AG04450 (cell line): ENCODE results near the gene MBTPS1. TPM values are rescaled to one million over a fixed set of nuclear protein-coding genes. Genes with fewer than 3 reads are reported as not detected.

Experiments
- CTCF ChIA-PET: fragments of 300-600, 350-600 bp; formaldehyde crosslinking; extraction: SDS; loops from one replicate; lab custom pipeline; 2022; ENCODE audit warnings: antibody characterized with exemption, inconsistent platforms; lab: Charles Lee
- POLR2A ChIA-PET: fragments of 350-600 bp; formaldehyde crosslinking; extraction: SDS; loops from one replicate; lab custom pipeline; 2021; ENCODE audit warnings: antibody characterized with exemption, inconsistent platforms; lab: Yijun Ruan, JAX
- DNase-seq: peaks from one replicate; pipeline ENCODE4 v3.0.0-alpha.2; 2011; ENCODE audit warnings: low read depth, low spot score
- H3K27ac ChIP-seq: one replicate; pipeline ENCODE4 v1.5.1; 2012; ENCODE audit warnings: low read depth, low read length, control low read depth
- H3K27me3 ChIP-seq: one replicate; pipeline ENCODE4 v1.6.0; 2012; ENCODE audit warnings: low read length; ENCODE audit not compliant: control insufficient read depth, insufficient read depth
- H3K4me3 ChIP-seq: 2 replicates; pipeline ENCODE4 v1.5.1; 2011; ENCODE audit warnings: mild to moderate bottlenecking, low read depth, low read length, control low read depth
- H3K9me3 ChIP-seq: 2 replicates; pipeline ENCODE4 v1.5.1; 2012; ENCODE audit warnings: low read length; ENCODE audit not compliant: control insufficient read depth, insufficient read depth
- CTCF ChIP-seq: IDR thresholded peaks from 2 replicates; pipeline ENCODE4 v1.5.1; 2011; ENCODE audit warnings: low read depth, low read length, control low read depth, inconsistent platforms
- polyA plus RNA-seq: library from polyadenylated mRNA; depleted of rRNA; stranded (reverse); fragments of >200 nt; gene quantifications from 2 replicates; pipeline ENCODE4 v1.2.3, GENCODE V29; 2011

Gene MBTPS1
- polyA plus RNA-seq, 1 experiment = 116 TPM

GRCh38 chr16:84093120-84093878 lies 23.4 kb downstream of the MBTPS1 start:
- no peak overlapping the region for H3K4me3 ChIP-seq
- CTCF ChIA-PET = interaction anchor here (1.1 to 1.3 kb wide), 2 partner anchors 28 to 94 kb away, joined by 4 read pairs; partner anchors contain the start of gene TAF1C
- no peak overlapping the region for H3K27ac ChIP-seq
- POLR2A ChIA-PET = no interaction called here
- no peak for DNase-seq
- TF ChIP-seq CTCF = no peak
- no peaks in the 10 kb centered on the region for H3K9me3 ChIP-seq
- no peaks in the 10 kb centered on the region for H3K27me3 ChIP-seq

DNA sequence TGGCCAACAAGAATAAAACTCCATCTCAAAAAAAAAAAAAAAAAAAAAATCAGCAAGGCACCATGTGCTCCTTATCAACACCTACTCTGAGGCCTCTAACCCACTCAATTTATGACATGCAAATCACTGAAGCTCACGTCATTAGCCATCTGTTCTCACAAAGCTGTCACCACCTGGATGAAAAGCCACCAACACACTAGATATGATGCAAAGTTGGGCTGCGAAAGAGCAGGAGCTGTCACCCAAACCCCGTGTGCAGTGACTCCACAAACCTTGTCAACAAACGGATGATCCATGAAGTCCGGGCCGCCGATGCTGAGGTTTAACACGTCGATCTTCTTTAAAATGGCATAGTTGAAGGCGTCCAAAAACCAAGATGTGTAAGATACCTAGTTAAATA lies 25.3 kb downstream of the MBTPS1 start:
- Histone ChIP-seq H3K27me3 (no peaks in the 10 kb centered on the region), H3K4me3 (no peak overlapping the region), H3K27ac (no peak overlapping the region), H3K9me3 (no peaks in the 10 kb centered on the region)
- ChIA-PET POLR2A (no interaction called here), CTCF (interaction anchor here (3.8 kb wide), 1 partner anchor 84 kb away, joined by 17 read pairs; no protein-coding TSS in a partner anchor)
- no peak for TF ChIP-seq CTCF
- no peak for DNase-seq

- Histone ChIP-seq H3K9me3 (no peaks in the 10 kb centered on the region), H3K4me3 (no peak overlapping the region), H3K27me3 (no peaks in the 10 kb centered on the region), H3K27ac (no peak overlapping the region)
- ChIA-PET CTCF (interaction anchor here (1.2 to 3.8 kb wide), 3 partner anchors 85 to 394 kb away, joined by 3 to 17 read pairs (median 8); partner anchors contain the start of gene TAF1C), POLR2A (no interaction called here)
- no peak for DNase-seq
- TF ChIP-seq CTCF = no peak
Measured at GRCh38 chr16:84090211-84090610, 26.5 kb downstream of the MBTPS1 start.

DNA sequence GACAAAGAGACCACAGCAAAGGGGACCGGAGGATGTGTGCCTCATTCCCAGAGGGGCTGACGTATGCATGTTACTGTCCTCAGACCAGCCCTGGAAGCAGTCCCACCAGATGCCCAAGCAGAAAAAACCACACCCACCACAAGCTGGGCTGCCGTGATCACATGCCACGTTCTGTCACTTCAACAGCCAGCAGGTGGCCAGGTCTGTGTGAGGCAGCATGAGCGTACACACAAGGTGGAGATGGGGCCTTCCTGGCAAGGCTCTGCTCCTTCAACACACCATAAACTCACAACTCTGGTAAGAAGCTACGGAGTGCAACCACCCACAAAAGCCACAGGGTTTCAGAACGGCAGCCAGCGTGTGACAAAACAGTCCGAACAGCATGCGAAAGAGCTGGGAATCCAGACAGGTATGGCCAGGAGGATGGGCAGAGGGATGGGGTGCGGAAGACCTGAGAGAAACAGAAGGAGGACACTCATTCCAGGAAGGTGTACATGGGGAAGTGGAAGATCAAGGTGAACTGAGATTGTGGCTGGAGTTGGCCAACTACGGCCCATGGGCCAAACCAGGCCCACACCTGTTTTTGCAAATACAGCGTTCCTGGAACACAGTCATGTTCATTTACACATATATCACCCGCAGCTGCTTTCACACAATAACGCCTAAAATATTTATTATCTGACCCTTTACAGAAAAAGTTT lies 27.9 kb downstream of the MBTPS1 start:
- ChIA-PET CTCF (interaction anchor here (1.9 to 3.8 kb wide), 2 partner anchors 87 to 98 kb away, joined by 8 to 17 read pairs; partner anchors contain the start of gene TAF1C), POLR2A (no interaction called here)
- TF ChIP-seq CTCF = no peak
- H3K9me3 ChIP-seq = no peaks in the 10 kb centered on the region
- DNase-seq = no peak
- H3K27me3 ChIP-seq = no peaks in the 10 kb centered on the region
- H3K27ac ChIP-seq = no peak overlapping the region
- no peak overlapping the region for H3K4me3 ChIP-seq
